ENCODE results near the gene TFF2. TPM values are rescaled to one million over a fixed set of nuclear protein-coding genes. Genes with fewer than 3 reads are reported as not detected.

Gene TFF2
- total RNA-seq (2021; ENCODE audit: unreplicated experiment) (1.1 TPM), Bru-seq, nascent RNA (not detected), BruChase-seq, experiment 1, labeled RNA remaining after a 2-hour chase (not detected), BruChase-seq, experiment 2, labeled RNA remaining after a 6-hour chase (not detected)
- polyA plus RNA-seq (2012; ENCODE audit: insufficient read length) = 3.5 TPM
- long read RNA-seq, partial matches to known transcripts = 4 of 4 reads
- long read RNA-seq, other reads (novel, unspliced or antisense) = 0 of 4 reads

DNA sequence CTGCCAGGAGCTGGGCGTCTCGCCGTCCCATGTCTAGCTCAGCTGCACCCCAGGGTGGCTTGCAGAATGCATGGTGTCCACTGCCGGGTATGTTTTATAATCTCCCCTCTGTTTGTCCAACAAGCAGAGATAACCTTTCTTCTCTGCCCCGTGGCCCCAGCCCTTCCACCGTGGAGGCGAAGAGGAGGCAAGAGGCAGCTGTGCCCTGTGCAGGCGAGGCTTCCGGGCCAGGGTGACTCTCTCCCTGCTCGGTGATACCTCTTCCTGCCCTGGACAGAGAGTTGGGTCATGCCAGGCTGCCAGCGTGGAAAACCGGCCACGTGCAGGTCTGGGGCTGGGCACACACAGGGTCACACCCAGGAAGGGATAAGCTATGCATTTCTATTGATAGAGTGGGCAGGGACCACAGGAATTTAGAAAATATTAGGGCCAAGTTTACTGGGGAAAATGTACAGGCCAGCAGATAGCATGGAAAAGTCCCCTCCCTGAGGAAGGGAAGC, at the start of gene TFF2:
Gene TFF2, minus strand, starts transcription at position 68 of the 500 bp plus-strand sequence. Its CDS starts 37 bp downstream, at position 31.
- Histone ChIP-seq H3K4me1 (ENCODE audit: control insufficient read depth, insufficient read depth, low read length) (no peaks in the 10 kb centered on the region; the same call in 1 of the 2 replicates), H3K4me3 (ENCODE audit: low read depth in 2 of 2, low read length in 2 of 2) (no peak within 1 kb of the TSS), H3K36me3 (ENCODE audit: control insufficient read depth, insufficient read depth, low read length) (no peaks in the 10 kb centered on the region), H3K27ac (ENCODE audit: low read length) (no peak within 1 kb of the TSS), H3K9me3 (ENCODE audit: control insufficient read depth, insufficient read depth, low read depth, low read length) (no peaks in the 10 kb centered on the region), H3K27me3 (ENCODE audit: control insufficient read depth, insufficient read depth, low read length) (no peaks in the 10 kb centered on the region)
- ChIA-PET POLR2A (no interaction called here), CTCF (interaction anchor here (0.7 kb wide), 1 partner anchor 30 kb away, joined by 4 read pairs; no protein-coding TSS in a partner anchor)
- ATAC-seq (peak; percentile 17; the same call in 1 of the 2 replicates), DNase-seq (ENCODE audit: low read depth, low spot score) (no peak)
- in situ Hi-C loops (cut with HindIII; ENCODE audit: low pct_unique_long_range_greater_than_20kb, low sequenced_read_pairs) (no loop called here), intact Hi-C loops (cut with micrococcal nuclease; ENCODE audit: unreplicated experiment) (no loop called here)
- no peak for TF ChIP-seq POLR2AphosphoS5 (IDR thresholded peaks at IDR 0.05; ENCODE audit: low read depth, low read length)
- BruUV-seq (replicated peaks) = no TSS peak

- no peak for ATAC-seq
- Histone ChIP-seq H3K4me1 (ENCODE audit: control insufficient read depth, insufficient read depth, low read length) (no peaks in the 10 kb centered on the region), H3K9me3 (ENCODE audit: control insufficient read depth, insufficient read depth, low read depth, low read length) (no peaks in the 10 kb centered on the region), H3K4me3 (ENCODE audit: low read depth in 2 of 2, low read length in 2 of 2) (no peak overlapping the region), H3K36me3 (ENCODE audit: control insufficient read depth, insufficient read depth, low read length) (no peaks in the 10 kb centered on the region), H3K27ac (ENCODE audit: low read length) (no peak overlapping the region), H3K27me3 (ENCODE audit: control insufficient read depth, insufficient read depth, low read length) (no peaks in the 10 kb centered on the region; the same call in 1 of the 2 replicates)
- intact Hi-C loops (cut with micrococcal nuclease; ENCODE audit: unreplicated experiment) = no loop called here
- in situ Hi-C loops (cut with HindIII; ENCODE audit: low pct_unique_long_range_greater_than_20kb, low sequenced_read_pairs) = no loop called here
- ChIA-PET POLR2A (no interaction called here), CTCF (no interaction called here)
- BruUV-seq (replicated peaks) = no TSS peak
- TF ChIP-seq SIN3A (IDR thresholded peaks at IDR 0.05; ENCODE audit: borderline replicate concordance, insufficient read depth, low read depth, low read length) = no peak
- TF ChIP-seq, protein P1, sequence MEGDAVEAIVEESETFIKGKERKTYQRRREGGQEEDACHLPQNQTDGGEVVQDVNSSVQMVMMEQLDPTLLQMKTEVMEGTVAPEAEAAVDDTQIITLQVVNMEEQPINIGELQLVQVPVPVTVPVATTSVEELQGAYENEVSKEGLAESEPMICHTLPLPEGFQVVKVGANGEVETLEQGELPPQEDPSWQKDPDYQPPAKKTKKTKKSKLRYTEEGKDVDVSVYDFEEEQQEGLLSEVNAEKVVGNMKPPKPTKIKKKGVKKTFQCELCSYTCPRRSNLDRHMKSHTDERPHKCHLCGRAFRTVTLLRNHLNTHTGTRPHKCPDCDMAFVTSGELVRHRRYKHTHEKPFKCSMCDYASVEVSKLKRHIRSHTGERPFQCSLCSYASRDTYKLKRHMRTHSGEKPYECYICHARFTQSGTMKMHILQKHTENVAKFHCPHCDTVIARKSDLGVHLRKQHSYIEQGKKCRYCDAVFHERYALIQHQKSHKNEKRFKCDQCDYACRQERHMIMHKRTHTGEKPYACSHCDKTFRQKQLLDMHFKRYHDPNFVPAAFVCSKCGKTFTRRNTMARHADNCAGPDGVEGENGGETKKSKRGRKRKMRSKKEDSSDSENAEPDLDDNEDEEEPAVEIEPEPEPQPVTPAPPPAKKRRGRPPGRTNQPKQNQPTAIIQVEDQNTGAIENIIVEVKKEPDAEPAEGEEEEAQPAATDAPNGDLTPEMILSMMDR (IDR thresholded peaks at IDR 0.05) = no peak
- no peak for TF ChIP-seq REST (IDR thresholded peaks at IDR 0.05; ENCODE audit: insufficient read depth in 1 of 2, low read depth in 2 of 2, low read length in 1 of 2)
- no peak for TF ChIP-seq POLR2AphosphoS5 (IDR thresholded peaks at IDR 0.05; ENCODE audit: low read depth, low read length)
- TF ChIP-seq TCF7L2 (IDR thresholded peaks at IDR 0.05; ENCODE audit: low read depth, low read length) = no peak
- DNase-seq (ENCODE audit: low read depth, low spot score) = no peak
Measured at GRCh38 chr21:42400525-42400924, 49.7 kb upstream of the TFF2 start.

DNA sequence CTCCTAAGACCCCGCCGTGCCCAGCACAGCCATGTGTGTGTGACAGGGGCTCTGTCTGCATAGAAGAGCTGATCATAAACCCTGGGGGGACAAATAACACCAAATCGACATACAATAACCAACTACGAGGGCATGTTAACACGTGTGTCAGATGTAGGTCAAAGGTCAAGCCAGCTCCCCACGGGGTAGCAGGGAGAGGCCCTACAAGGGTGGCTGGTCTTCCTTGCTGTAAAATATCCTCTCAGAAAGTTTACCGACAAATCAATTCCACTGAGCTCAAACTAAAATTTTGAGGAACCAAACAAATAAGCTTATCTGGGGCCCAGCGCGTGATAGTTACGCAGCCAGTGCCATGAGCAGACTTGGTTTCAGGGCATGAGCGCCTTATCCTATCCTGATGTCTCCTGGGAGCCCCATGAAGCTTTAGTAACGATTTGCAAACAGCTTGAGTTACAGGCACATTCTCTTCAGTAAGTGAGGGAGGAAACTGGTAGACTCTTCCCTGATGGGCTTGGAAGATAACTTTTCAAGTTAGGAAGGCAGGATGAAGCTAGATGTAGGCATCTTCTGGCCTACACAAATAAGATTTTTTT, 47.7 kb upstream of the TFF2 start:
- TF ChIP-seq TCF7L2 (IDR thresholded peaks at IDR 0.05; ENCODE audit: low read depth, low read length) = no peak
- TF ChIP-seq POLR2AphosphoS5 (IDR thresholded peaks at IDR 0.05; ENCODE audit: low read depth, low read length) = no peak
- no peak for TF ChIP-seq REST (IDR thresholded peaks at IDR 0.05; ENCODE audit: insufficient read depth in 1 of 2, low read depth in 2 of 2, low read length in 1 of 2)
- TF ChIP-seq, protein P1 (IDR thresholded peaks at IDR 0.05) = no peak
- TF ChIP-seq SIN3A (IDR thresholded peaks at IDR 0.05; ENCODE audit: borderline replicate concordance, insufficient read depth, low read depth, low read length) = no peak
- Histone ChIP-seq H3K27me3 (ENCODE audit: control insufficient read depth, insufficient read depth, low read length) (no peaks in the 10 kb centered on the region; the same call in 1 of the 2 replicates), H3K4me1 (ENCODE audit: control insufficient read depth, insufficient read depth, low read length) (no peaks in the 10 kb centered on the region), H3K9me3 (ENCODE audit: control insufficient read depth, insufficient read depth, low read depth, low read length) (no peaks in the 10 kb centered on the region), H3K36me3 (ENCODE audit: control insufficient read depth, insufficient read depth, low read length) (no peaks in the 10 kb centered on the region), H3K27ac (ENCODE audit: low read length) (no peak overlapping the region), H3K4me3 (ENCODE audit: low read depth in 2 of 2, low read length in 2 of 2) (no peak overlapping the region)
- no TSS peak for BruUV-seq (replicated peaks)
- intact Hi-C loops (cut with micrococcal nuclease; ENCODE audit: unreplicated experiment) = no loop called here
- CTCF ChIA-PET = interaction anchor here (1.2 kb wide), 1 partner anchor 17 kb away, joined by 3 read pairs; no protein-coding TSS in a partner anchor
- DNase-seq (ENCODE audit: low read depth, low spot score) (no peak), ATAC-seq (no peak)
- POLR2A ChIA-PET = no interaction called here
- in situ Hi-C loops (cut with HindIII; ENCODE audit: low pct_unique_long_range_greater_than_20kb, low sequenced_read_pairs) = no loop called here

Data from Panc1 (cell line).